Neutrophil (primary cell): Measurements from ENCODE around the gene USP20.
A peak's percentile ranks its signal among the peaks of the same experiment; 100 is the strongest.

Experiments
- H3K27ac ChIP-seq: fragments of 200-600 bp; sonication (generic); 2 replicates; pipeline ENCODE4 v1.5.1; 2016; ENCODE audit warnings: mild to moderate bottlenecking, moderate library complexity
- H3K27me3 ChIP-seq: fragments of 200-600 bp; sonication (generic); 2 replicates; pipeline ENCODE4 v1.6.0; 2016; ENCODE audit warnings: mild to moderate bottlenecking
- H3K36me3 ChIP-seq: fragments of 200-600 bp; sonication (generic); 2 replicates; pipeline ENCODE4 v1.5.1; 2017
- H3K4me1 ChIP-seq, 2 experiments: fragments of 200-600 bp in 1 of 2; sonication (generic) in 1 of 2; 1 replicate in 1 of 2; 2 replicates in 1 of 2; pipeline versions ENCODE4 v1.5.1 to v1.6.1; 2013 to 2016; ENCODE audit warnings: low read depth in 1 of 2, low read length in 1 of 2, mild to moderate bottlenecking in 1 of 2, moderate library complexity in 1 of 2; ENCODE audit not compliant: control insufficient read depth in 1 of 2, insufficient read depth in 1 of 2
- H3K4me3 ChIP-seq, 2 experiments: fragments of 200-600 bp in 1 of 2; sonication (generic) in 1 of 2; 1 replicate in 1 of 2; 2 replicates in 1 of 2; pipeline ENCODE4 v1.5.1; 2013 to 2016; ENCODE audit warnings: low read depth in 1 of 2, low read length in 1 of 2, mild to moderate bottlenecking in 1 of 2, moderate library complexity in 1 of 2
- H3K9me3 ChIP-seq: fragments of 200-600 bp; sonication (generic); 2 replicates; pipeline ENCODE4 v1.5.1; 2016
- CTCF ChIP-seq: fragments of 200-600 bp; sonication (generic); IDR thresholded peaks from 2 replicates; pipeline ENCODE4 v1.5.1; 2016; ENCODE audit warnings: antibody characterized with exemption

USP20 gene

DNA sequence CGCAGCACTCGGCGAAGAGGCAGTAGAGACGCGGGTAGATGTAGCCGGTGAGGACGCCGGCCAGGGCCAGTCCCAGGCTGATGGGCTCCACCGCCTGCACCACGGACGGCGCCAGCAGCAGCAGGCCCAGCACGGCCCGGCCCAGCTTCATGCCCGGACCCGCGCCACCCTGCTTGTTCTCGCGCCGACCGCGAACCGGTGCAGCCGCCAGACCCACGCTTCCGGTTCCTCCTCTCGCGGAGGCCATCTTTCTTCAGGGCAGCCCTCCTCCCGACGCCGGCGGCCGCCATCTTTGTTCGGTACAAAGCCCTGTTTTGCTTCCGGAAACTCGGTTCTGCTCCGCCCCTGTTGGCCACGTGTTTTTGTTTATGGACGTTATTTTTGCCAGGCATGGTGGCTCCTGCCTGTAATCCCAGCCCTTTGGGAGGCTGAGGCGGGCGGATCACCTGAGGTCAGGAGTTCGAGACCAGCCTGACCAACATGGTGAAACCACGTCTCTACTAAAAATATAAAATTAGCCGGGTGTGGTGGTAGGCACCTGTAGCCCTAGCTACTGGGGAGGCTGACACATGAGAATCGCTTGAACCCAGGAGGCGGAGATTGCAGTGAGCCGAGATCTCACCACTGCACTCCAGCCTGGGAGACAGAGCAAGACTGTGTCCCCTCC lies 11.2 kb upstream of the USP20 start, which contains the start of gene TOR1A:
TSS of gene TOR1A (minus strand) at position 202 of the 667 bp plus-strand sequence. CDS start at position 151, 51 bp downstream.
- H3K36me3 ChIP-seq, result peaks cover 51% of the 10 kb centered on the region
- peak within 1 kb of the TSS; percentile 86 for H3K27ac ChIP-seq
- no peaks in the 10 kb centered on the region for H3K27me3 ChIP-seq
- peak within 1 kb of the TSS; percentile 78 to 86 for H3K4me3 ChIP-seq
- H3K4me1 ChIP-seq, result peaks cover 16 to 36% of the 10 kb centered on the region in 2 experiments
- TF ChIP-seq CTCF, result peak; percentile 20
- H3K9me3 ChIP-seq, result no peaks in the 10 kb centered on the region

GRCh38 chr9:129826344-129826743 lies 8.9 kb upstream of the USP20 start:
- no peak overlapping the region for H3K4me3 ChIP-seq
- H3K4me1 ChIP-seq, result peaks cover 16 to 25% of the 10 kb centered on the region in 2 experiments
- peaks cover 55% of the 10 kb centered on the region for H3K36me3 ChIP-seq
- no peaks in the 10 kb centered on the region for H3K27me3 ChIP-seq
- TF ChIP-seq CTCF, result no peak
- no peak overlapping the region for H3K27ac ChIP-seq
- H3K9me3 ChIP-seq, result no peaks in the 10 kb centered on the region

DNA sequence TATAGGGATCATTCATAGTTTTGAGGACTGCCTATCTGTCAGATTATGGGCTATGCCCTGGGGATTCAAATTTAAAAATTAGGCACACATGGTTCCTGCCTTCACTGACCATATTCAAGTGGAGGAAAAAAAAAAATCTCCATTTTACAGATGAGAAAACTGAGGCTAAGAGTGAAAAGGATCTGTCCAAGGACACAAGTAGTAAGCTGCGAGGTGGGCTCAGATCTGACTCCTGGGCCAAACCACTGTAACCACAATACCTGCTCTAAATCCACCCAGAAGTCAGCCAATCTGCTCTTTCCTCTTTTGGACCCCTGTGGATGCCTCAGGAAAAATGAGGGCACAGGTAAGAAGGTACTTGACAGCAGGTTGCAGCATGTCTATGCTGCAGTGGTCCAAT lies 8.5 kb upstream of the USP20 start:
- Histone ChIP-seq H3K27me3 (no peaks in the 10 kb centered on the region), H3K27ac (no peak overlapping the region), H3K36me3 (peaks cover 55% of the 10 kb centered on the region), H3K4me1 (peaks cover 15 to 23% of the 10 kb centered on the region in 2 experiments), H3K4me3 (no peak overlapping the region), H3K9me3 (no peaks in the 10 kb centered on the region)
- no peak for TF ChIP-seq CTCF

- Histone ChIP-seq H3K9me3 (no peaks in the 10 kb centered on the region), H3K36me3 (peaks cover 54% of the 10 kb centered on the region), H3K4me1 (peaks cover 2 to 10% of the 10 kb centered on the region in 2 experiments), H3K4me3 (no peak overlapping the region), H3K27ac (no peak overlapping the region), H3K27me3 (no peaks in the 10 kb centered on the region)
- no peak for TF ChIP-seq CTCF
Observed at GRCh38 chr9:129828051-129828450, 7.2 kb upstream of the USP20 start.

DNA sequence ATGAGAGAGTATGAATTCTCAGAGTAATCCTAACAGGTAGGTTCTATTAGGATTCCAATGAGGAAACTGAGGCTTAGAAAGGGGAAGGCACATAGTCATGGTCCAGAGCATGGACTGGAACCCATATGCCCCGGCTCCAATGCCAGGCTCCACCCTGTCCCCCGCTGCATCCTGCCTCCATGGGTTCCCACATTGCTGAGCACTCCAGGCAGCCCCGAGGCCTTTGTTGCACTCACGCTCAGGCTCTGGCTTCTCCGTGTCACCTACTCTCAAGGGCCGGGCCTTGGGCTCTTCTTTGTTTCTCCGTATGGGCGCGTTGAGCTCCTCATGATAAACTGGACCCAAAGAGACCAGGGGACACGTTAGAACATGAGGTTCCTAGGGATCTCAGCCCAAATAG lies 6.3 kb upstream of the USP20 start:
- H3K9me3 ChIP-seq, result no peaks in the 10 kb centered on the region
- no peak overlapping the region for H3K27ac ChIP-seq
- H3K4me1 ChIP-seq, result peaks cover 7 to 9% of the 10 kb centered on the region in 2 experiments
- H3K36me3 ChIP-seq, result peaks cover 58% of the 10 kb centered on the region
- no peak overlapping the region for H3K4me3 ChIP-seq
- H3K27me3 ChIP-seq, result no peaks in the 10 kb centered on the region
- no peak for TF ChIP-seq CTCF
